ENCODE measurements around the gene CCL15.
"Not testable (repeated sequence)": the region's sequence is repeated elsewhere in the genome, so short reads cannot be mapped to it uniquely, and the experiment has no call there.

CCL15 gene, protein sequence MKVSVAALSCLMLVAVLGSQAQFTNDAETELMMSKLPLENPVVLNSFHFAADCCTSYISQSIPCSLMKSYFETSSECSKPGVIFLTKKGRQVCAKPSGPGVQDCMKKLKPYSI

DNA sequence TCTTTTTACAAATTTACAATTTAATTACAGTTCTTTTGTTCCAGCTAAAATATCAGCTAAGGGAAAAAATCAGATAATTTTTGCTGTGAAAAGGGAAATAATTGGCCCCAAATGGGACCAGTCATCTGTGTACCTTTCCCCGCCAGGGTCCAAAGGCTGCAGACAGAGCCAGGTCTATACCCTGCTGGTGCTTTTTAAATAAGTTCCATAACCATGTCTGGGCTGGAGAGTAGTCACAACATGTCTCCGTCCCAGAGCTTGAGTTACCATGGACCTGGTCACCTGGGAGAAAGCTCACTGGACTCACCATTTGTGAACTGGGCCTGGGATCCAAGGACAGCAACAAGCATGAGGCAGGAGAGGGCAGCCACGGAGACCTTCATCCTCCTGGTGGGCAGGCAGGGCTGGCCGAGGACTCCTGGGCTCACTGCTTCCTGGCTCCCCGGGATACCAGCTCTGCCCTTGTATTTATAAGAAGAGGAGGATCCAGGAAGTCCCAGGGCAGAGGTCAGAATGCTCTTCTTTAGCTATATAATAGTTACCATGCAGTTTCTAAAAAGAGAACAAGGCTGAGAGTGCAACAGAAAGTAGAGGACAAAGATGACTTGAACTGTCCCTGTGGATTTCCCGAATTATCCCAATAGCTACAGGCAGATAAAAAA lies at the start of gene CCL15:
TSS of gene CCL15 (minus strand) at position 444 of the 662 bp plus-strand sequence. CDS start at position 383, 61 bp downstream.
- TF ChIP-seq ZNF274 (IDR thresholded peaks at IDR 0.05; ENCODE audit: low read depth, low read length), result no peak
- H3K4me3 ChIP-seq (ENCODE audit: low read length), result no peak within 1 kb of the TSS

DNA sequence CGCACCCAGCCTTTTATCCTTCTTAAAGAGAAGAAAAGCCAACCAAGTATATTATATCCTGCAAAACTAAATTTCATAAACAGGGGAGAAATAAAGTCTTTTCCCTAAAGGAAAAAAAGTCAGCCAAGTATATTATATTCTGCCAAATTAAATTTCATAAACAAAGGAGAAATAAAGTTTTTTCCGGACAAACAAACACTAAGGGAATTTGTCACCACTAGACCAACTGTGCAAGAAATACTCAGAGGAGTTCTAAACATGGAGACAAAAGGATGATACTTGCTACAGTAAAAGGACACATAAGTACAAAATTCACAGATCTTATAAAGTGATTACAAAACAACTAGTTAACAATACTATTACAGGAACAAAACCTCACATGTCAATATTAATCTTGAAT lies 48.3 kb upstream of the CCL15 start:
- no peak for TF ChIP-seq ZNF274 (IDR thresholded peaks at IDR 0.05; ENCODE audit: low read depth, low read length)
- no peak overlapping the region for H3K4me3 ChIP-seq (ENCODE audit: low read length)

DNA sequence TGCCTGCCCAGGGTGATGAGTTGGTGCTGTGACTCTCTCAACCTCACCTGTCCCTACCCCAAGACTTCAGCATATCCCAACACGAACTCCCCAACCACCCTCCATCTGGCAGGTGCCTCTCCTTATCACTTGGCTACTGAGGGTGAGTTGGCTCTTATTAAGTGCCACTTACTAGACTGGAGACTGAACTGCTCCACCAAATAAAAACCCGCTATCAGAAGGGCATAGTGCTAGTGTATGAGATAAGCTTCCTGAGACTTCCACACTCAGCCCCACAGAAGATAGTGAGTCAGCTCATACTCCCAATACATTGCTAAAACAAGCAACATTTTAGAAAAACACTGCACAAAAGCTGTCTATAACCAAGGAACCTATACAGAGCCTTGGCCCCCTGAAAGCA lies 46.7 kb upstream of the CCL15 start:
- no peak for TF ChIP-seq ZNF274 (IDR thresholded peaks at IDR 0.05; ENCODE audit: low read depth, low read length)
- H3K4me3 ChIP-seq (ENCODE audit: low read length), result no peak overlapping the region

DNA sequence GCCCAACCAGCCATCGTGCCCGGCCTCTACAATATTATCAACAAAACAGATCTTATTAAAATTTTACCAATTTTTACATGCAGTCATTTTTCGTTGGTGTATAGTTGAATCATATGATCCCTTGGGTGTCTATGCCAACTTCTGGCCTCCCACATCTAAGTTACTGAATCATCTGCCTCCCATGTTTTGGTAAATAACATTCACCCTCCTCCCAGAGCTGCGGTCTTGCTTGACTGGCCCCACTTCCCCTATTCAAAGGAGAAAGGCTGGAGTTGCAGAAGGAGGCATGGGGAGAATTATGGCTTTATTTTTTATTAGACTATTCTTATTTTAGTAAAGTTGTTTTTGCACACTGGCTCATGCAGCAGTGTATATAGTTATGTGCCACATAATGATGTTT lies 34.9 kb upstream of the CCL15 start:
- H3K4me3 ChIP-seq (ENCODE audit: low read length), result no peak overlapping the region
- no peak for TF ChIP-seq ZNF274 (IDR thresholded peaks at IDR 0.05; ENCODE audit: low read depth, low read length)

- TF ChIP-seq ZNF274 (IDR thresholded peaks at IDR 0.05; ENCODE audit: low read depth, low read length), result no peak
- H3K4me3 ChIP-seq (ENCODE audit: low read length), result no peak overlapping the region
Observed at GRCh38 chr17:36034127-36034526, 32.8 kb upstream of the CCL15 start.

DNA sequence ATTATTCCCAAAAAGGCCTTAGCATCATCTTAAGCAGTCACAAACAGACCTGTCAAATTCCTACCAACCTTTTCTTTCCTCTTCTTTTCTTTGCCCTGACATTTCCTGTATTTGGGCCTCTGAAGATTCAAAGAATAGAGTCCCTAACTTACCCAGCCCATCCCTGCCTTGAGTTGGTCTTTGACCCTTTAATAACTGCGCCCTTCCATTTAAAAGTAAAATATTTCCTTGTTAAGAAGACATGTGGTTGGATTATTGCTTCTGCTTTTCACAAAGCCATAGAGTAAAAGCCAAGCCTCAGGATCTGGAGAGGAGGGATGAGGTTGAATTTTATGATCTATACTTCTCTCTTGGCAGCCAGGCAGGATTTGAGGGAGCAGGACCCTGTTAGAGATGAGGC lies 29.6 kb upstream of the CCL15 start:
- H3K4me3 ChIP-seq (ENCODE audit: low read length), result no peak overlapping the region
- no peak for TF ChIP-seq ZNF274 (IDR thresholded peaks at IDR 0.05; ENCODE audit: low read depth, low read length)

GRCh38 chr17:36027761-36028160 lies 26.4 kb upstream of the CCL15 start:
- H3K4me3 ChIP-seq (ENCODE audit: low read length), result no peak overlapping the region
- TF ChIP-seq ZNF274 (IDR thresholded peaks at IDR 0.05; ENCODE audit: low read depth, low read length), result no peak

DNA sequence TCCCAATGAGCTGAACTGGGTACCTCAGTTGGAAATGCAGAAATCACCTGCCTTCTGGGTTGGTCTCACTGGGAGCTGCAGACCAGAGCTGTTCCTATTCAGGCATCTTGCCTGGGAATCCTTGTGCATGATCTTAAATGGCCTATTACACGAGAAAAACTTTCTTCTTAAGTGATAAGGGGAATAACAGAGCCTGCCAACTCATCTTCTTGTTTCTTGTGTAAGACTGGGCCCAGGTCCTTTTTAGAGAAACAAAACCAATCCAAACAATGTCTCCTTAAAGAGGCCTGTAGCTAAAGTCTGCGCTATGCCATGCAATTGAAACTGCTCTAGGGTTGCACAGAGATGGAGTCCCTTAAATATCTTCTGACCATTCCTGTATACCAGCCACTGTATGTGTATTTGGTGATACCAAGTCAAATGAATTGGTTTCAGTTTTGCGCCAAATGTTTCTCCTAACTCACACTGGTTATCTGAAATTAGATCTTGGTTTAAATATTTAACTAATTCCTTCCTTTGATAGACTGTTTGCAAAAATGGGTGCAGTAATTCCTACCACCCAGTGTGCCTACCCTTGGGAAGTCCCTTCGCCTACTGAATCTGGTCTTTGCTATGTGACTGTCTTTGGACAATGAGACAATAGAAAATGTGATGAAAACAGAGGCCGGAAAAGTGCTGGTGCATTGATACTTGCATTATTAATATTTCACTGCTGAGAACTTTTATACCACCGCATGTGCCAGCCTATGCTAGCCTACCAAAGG lies 22.9 kb upstream of the CCL15 start:
- no peak for TF ChIP-seq ZNF274 (IDR thresholded peaks at IDR 0.05; ENCODE audit: low read depth, low read length)
- no peak overlapping the region for H3K4me3 ChIP-seq (ENCODE audit: low read length)

- no peak overlapping the region for H3K4me3 ChIP-seq (ENCODE audit: low read length)
- TF ChIP-seq ZNF274 (IDR thresholded peaks at IDR 0.05; ENCODE audit: low read depth, low read length), result no peak
Observed at GRCh38 chr17:36019423-36019822, 18.1 kb upstream of the CCL15 start.

DNA sequence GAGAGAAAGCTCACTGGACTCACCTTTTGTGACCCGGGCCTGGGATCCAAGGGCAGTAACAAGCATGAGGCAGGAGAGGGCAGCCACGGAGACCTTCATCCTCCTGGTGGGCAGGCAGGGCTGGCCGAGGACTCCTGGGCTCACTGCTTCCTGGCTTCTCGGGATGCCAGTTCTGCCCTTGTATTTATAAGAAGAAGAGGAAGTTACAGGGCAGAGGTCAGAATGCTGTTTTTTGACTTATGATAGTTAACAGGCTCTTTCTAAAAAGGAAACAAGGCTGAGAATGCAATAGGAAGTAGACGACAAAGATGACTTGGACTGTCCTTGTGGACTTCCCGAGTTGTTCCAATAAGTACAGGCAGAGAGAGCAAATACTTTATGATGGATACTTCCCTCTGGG lies 16.4 kb upstream of the CCL15 start, which contains the start of gene CCL23:
TSS of gene CCL23 (minus strand) at position 174 of the 400 bp plus-strand sequence. CDS start at position 99, 75 bp downstream.
- no peak for TF ChIP-seq ZNF274 (IDR thresholded peaks at IDR 0.05; ENCODE audit: low read depth, low read length)

DNA sequence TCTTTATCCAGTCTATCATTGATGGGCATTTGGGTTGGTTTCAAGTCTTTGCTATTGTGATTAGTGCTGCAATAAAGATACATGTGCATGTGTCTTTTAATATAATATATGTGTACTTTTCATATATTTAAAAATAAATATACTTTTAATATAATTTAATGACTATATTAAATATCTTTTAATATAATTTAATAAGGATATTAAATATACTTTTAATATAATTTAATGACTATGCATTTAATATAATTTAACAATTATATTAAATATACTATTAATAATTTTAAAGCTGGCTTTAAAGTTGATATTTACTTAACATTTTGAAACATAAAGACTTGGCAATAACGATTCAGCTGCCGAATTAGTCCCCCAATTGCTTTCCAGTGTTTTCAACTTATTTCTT lies 15.2 kb upstream of the CCL15 start:
- H3K4me3 ChIP-seq (ENCODE audit: low read length), result no peak overlapping the region
- TF ChIP-seq ZNF274 (IDR thresholded peaks at IDR 0.05; ENCODE audit: low read depth, low read length), result no peak

More for the DNA sequence above, 16.4 kb upstream of the CCL15 start, which contains the start of gene CCL23:
- no peak within 1 kb of the TSS for H3K4me3 ChIP-seq (ENCODE audit: low read length)

GRCh38 chr17:36015895-36016294 lies 14.5 kb upstream of the CCL15 start:
- not testable (repeated sequence) for H3K4me3 ChIP-seq (ENCODE audit: low read length)

DNA sequence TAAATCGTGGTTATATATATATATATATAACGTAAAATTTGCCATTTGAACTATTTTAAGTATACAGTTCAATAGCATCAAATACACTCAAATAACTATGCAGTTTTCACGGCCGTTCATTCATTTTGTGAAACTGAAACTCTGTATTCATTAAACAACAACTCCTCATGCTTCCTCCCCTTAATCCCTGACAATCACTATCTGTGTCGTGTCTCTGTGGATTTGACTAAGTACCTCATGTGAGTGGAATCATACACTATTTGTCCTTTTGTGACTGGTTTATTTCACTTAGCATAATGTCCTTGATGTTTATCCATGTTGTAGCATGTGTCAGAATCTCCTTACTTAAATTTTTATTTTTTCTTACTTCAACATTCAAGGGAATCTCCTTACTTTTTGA lies 13.6 kb upstream of the CCL15 start:
- H3K4me3 ChIP-seq (ENCODE audit: low read length), result no peak overlapping the region
- no peak for TF ChIP-seq ZNF274 (IDR thresholded peaks at IDR 0.05; ENCODE audit: low read depth, low read length)

- H3K4me3 ChIP-seq (ENCODE audit: low read length), result no peak overlapping the region
- TF ChIP-seq ZNF274 (IDR thresholded peaks at IDR 0.05; ENCODE audit: low read depth, low read length), result no peak
Observed at GRCh38 chr17:36011201-36011600, 9.8 kb upstream of the CCL15 start.

All from GM08714 (cell line).